GM12878 (cell line): ENCODE measurements around the gene RPS6KA2. TPM values are rescaled to one million over a fixed set of nuclear protein-coding genes. Genes with fewer than 3 reads are reported as not detected.

Experiments
- BACH1 ChIP-seq: fragments of 450-650 bp; IDR thresholded peaks from 2 replicates; pipeline ENCODE4 v1.6.1; 2017; ENCODE audit warnings: mild to moderate bottlenecking, borderline replicate concordance
- BCL11A ChIP-seq: IDR thresholded peaks from 2 replicates; pipeline ENCODE4 v1.6.1; 2011; ENCODE audit warnings: low read depth, low read length
- BCL3 ChIP-seq: IDR thresholded peaks from 2 replicates; pipeline ENCODE4 v1.6.1; 2011; ENCODE audit warnings: borderline replicate concordance, low read depth, mild to moderate bottlenecking, moderate library complexity, low read length; ENCODE audit not compliant: insufficient read depth, poor library complexity, severe bottlenecking
- E2F4 ChIP-seq: IDR thresholded peaks from 2 replicates; pipeline ENCODE4 v1.6.1; 2012; ENCODE audit warnings: low read depth, low read length, improper control_type of control experiment
- EZH2 ChIP-seq: IDR thresholded peaks from 2 replicates; pipeline ENCODE4 v1.6.1; 2012; ENCODE audit warnings: low read depth, mild to moderate bottlenecking, control low read depth, inconsistent platforms, low read length, borderline replicate concordance; ENCODE audit not compliant: control insufficient read depth
- IRF3 ChIP-seq: fragments of 450-650 bp; IDR thresholded peaks from 2 replicates; pipeline ENCODE4 v1.6.1; 2014; ENCODE audit warnings: mild to moderate bottlenecking
- MAX ChIP-seq: IDR thresholded peaks from 2 replicates; pipeline ENCODE4 v1.6.1; 2012; ENCODE audit warnings: low read depth, low read length, improper control_type of control experiment
- MEF2B ChIP-seq: fragments of 450-650 bp; IDR thresholded peaks from 2 replicates; pipeline ENCODE4 v1.6.1; 2018; ENCODE audit warnings: mild to moderate bottlenecking, moderate library complexity; ENCODE audit not compliant: partially characterized antibody, poor library complexity, severe bottlenecking
- MLLT1 ChIP-seq: fragments of 450-650 bp; IDR thresholded peaks from 2 replicates; pipeline ENCODE4 v1.6.1; 2016; ENCODE audit warnings: mild to moderate bottlenecking
- MTA2 ChIP-seq: fragments of 450-650 bp; IDR thresholded peaks from 2 replicates; pipeline ENCODE4 v1.6.1; 2016; ENCODE audit warnings: low read depth, mild to moderate bottlenecking, moderate library complexity
- MYC ChIP-seq: IDR thresholded peaks from 2 replicates; pipeline ENCODE4 v1.6.1; 2011; ENCODE audit warnings: mild to moderate bottlenecking, low read length, moderate library complexity, inconsistent platforms; ENCODE audit not compliant: insufficient read depth, insufficient replicate concordance, insufficient read length, severe bottlenecking
- NKRF ChIP-seq: fragments of 450-650 bp; conservative IDR thresholded peaks from 2 replicates; pipeline ENCODE4 v1.6.1; 2017; ENCODE audit warnings: mild to moderate bottlenecking, moderate library complexity
- PML ChIP-seq: IDR thresholded peaks from 2 replicates; pipeline ENCODE4 v1.6.1; 2012; ENCODE audit warnings: low read length, inconsistent platforms
- POLR2A ChIP-seq: IDR thresholded peaks from 2 replicates; pipeline ENCODE4 v1.6.1; 2011; ENCODE audit warnings: low read depth, mild to moderate bottlenecking, low read length
- POU2F2 ChIP-seq: IDR thresholded peaks from 3 replicates; pipeline ENCODE4 v1.6.1; 2011; ENCODE audit warnings: low read depth, mild to moderate bottlenecking, low read length, borderline replicate concordance
- RCOR1 ChIP-seq: conservative IDR thresholded peaks from 2 replicates; pipeline ENCODE4 v1.6.1; 2012; ENCODE audit warnings: low read depth, low read length, improper control_type of control experiment
- RELA ChIP-seq: fragments of 450-650 bp; IDR thresholded peaks from 2 replicates; pipeline ENCODE4 v1.8.0; 2014; ENCODE audit warnings: borderline replicate concordance; ENCODE audit not compliant: partially characterized antibody
- SMARCA5 ChIP-seq: fragments of 450-650 bp; IDR thresholded peaks from 2 replicates; pipeline ENCODE4 v1.6.1; 2017; ENCODE audit warnings: mild to moderate bottlenecking
- STAT1 ChIP-seq: fragments of 450-650 bp; conservative IDR thresholded peaks from 2 replicates; pipeline ENCODE4 v1.6.1; 2014; ENCODE audit warnings: antibody characterized with exemption, mild to moderate bottlenecking
- SUPT20H ChIP-seq: IDR thresholded peaks from 2 replicates; pipeline ENCODE4 v1.6.1; 2011; ENCODE audit warnings: low read depth, mild to moderate bottlenecking, low read length, moderate library complexity, borderline replicate concordance; ENCODE audit not compliant: control insufficient read depth
- TBL1XR1 ChIP-seq: IDR thresholded peaks from 2 replicates; pipeline ENCODE4 v1.6.1; 2012; ENCODE audit warnings: low read depth, low read length, improper control_type of control experiment
- USF1 ChIP-seq: IDR thresholded peaks from 2 replicates; pipeline ENCODE4 v1.6.1; 2011; ENCODE audit warnings: borderline replicate concordance, low read depth, mild to moderate bottlenecking, moderate library complexity, mixed read lengths, low read length; ENCODE audit not compliant: insufficient read depth; ENCODE audit errors: extremely low read length
- ZNF207 ChIP-seq: fragments of 450-650 bp; IDR thresholded peaks from 2 replicates; pipeline ENCODE4 v1.6.1; 2014; ENCODE audit warnings: antibody characterized with exemption, mild to moderate bottlenecking, borderline replicate concordance
- polyA plus RNA-seq, 11 experiments: library from polyadenylated mRNA; depleted of rRNA in 4 of 11; unstranded in 6 of 11; stranded (reverse) in 5 of 11; fragments of >200 nt; fragmentation: Nextera tagmentation in 4 of 11; fragmentation: Illumina TruSeq in 1 of 11; extraction: Ambion mirVana in 4 of 11; extraction: Trizol in 1 of 11; gene quantifications; 1 replicate in 1 of 11; 2 replicates in 10 of 11; pipeline versions ENCODE4 v1.2.1 to v1.2.3, GENCODE V29; 2011 to 2016; ENCODE audit warnings: inconsistent platforms in 2 of 11, missing spikeins in 2 of 11, low read depth in 1 of 11
- total RNA-seq, 4 experiments: library from RNA; depleted of rRNA in 3 of 4; stranded (reverse); fragments of >200 nt in 3 of 4; fragmentation: Illumina TruSeq in 1 of 4; extraction: Trizol in 1 of 4; gene quantifications; 2 replicates each; pipeline versions ENCODE4 v1.2.1 to v1.2.3, GENCODE V29; 2013 to 2021

RPS6KA2 gene
- total and polyA plus RNA-seq, 10 of the 15 experiments (the other 5 are each of a cell fraction or from before 2014, with no cell fraction given), result 0.02 to 1.0 (median 0.22) TPM; not detected in 1

GRCh38 chr6:166419286-166419685 lies 207.8 kb downstream of the RPS6KA2 start (continued):
- TF ChIP-seq BCL3 (no peak), MAX (no peak; the same call in 1 of the 2 replicates), TBL1XR1 (no peak), MLLT1 (no peak), ZNF207 (no peak), SUPT20H (no peak), MEF2B (no peak), BACH1 (no peak), RCOR1 (no peak), NKRF (no peak), BCL11A (peak; percentile 27; the same call in 1 of the 2 replicates), PML (no peak), IRF3 (no peak), POU2F2 (no peak), USF1 (peak; percentile 64), RELA (no peak), SMARCA5 (no peak), STAT1 (no peak), MYC (no peak), POLR2A (no peak), MTA2 (peak; percentile 22; the same call in 1 of the 2 replicates), EZH2 (no peak), E2F4 (no peak)
